BJ (cell line): ENCODE measurements around the gene MGAT4B. TPM values are rescaled to one million over a fixed set of nuclear protein-coding genes. Genes with fewer than 3 reads are reported as not detected.

Experiments
- CTCF ChIA-PET: fragments of 350-600 bp; formaldehyde crosslinking; extraction: SDS; loops from one replicate; lab custom pipeline; 2021; ENCODE audit warnings: antibody characterized with exemption, inconsistent platforms; lab: Yijun Ruan, JAX
- POLR2A ChIA-PET: fragments of 300-600 bp; sonication (Branson Sonifier 250); formaldehyde crosslinking; extraction: SDS; loops from one replicate; lab custom pipeline; 2021; ENCODE audit warnings: antibody characterized with exemption; lab: Charles Lee
- DNase-seq: peaks from one replicate; pipeline ENCODE4 v3.0.0-alpha.2; 2011; ENCODE audit warnings: low read depth
- H3K27me3 ChIP-seq: 2 replicates; pipeline ENCODE4 v1.6.0; 2011; ENCODE audit warnings: low read length; ENCODE audit not compliant: control insufficient read depth, insufficient read depth
- H3K36me3 ChIP-seq: 2 replicates; pipeline ENCODE4 v1.5.1; 2011; ENCODE audit warnings: low read length; ENCODE audit not compliant: control insufficient read depth, insufficient read depth
- H3K4me3 ChIP-seq: 2 replicates; pipeline ENCODE4 v1.5.1; 2011; ENCODE audit warnings: low read depth, mild to moderate bottlenecking, control low read depth, low read length
- CTCF ChIP-seq: IDR thresholded peaks from 2 replicates; pipeline ENCODE4 v1.5.1; 2011; ENCODE audit warnings: low read depth, mild to moderate bottlenecking, control low read depth, inconsistent platforms, low read length, moderate library complexity; ENCODE audit not compliant: insufficient read depth
- polyA plus RNA-seq: library from polyadenylated mRNA; depleted of rRNA; stranded (reverse); fragments of >200 nt; gene quantifications from 2 replicates; pipeline ENCODE4 v1.2.3, GENCODE V29; 2011

Gene MGAT4B
- polyA plus RNA-seq, 1 experiment: 131 TPM

GRCh38 chr5:179788193-179788854 lies 18.3 kb downstream of the MGAT4B start:
- DNase-seq: no peak
- no peak for TF ChIP-seq CTCF
- Histone ChIP-seq H3K27me3 (no peaks in the 10 kb centered on the region), H3K36me3 (no peaks in the 10 kb centered on the region), H3K4me3 (no peak overlapping the region)
- CTCF ChIA-PET: interaction anchor here (2.8 kb wide), 1 partner anchor 8 kb away, joined by 7 read pairs; no protein-coding TSS in a partner anchor
- POLR2A ChIA-PET: no interaction called here

- no peak for DNase-seq
- Histone ChIP-seq H3K4me3 (no peak overlapping the region), H3K27me3 (no peaks in the 10 kb centered on the region), H3K36me3 (no peaks in the 10 kb centered on the region)
- TF ChIP-seq CTCF: no peak
- ChIA-PET CTCF (interaction anchor here (2.8 kb wide), 1 partner anchor 9 kb away, joined by 7 read pairs; no protein-coding TSS in a partner anchor), POLR2A (no interaction called here)
These were observed 19.8 kb downstream of the MGAT4B start for GRCh38 chr5:179786861-179787260.

- no peak for TF ChIP-seq CTCF
- Histone ChIP-seq H3K27me3 (no peaks in the 10 kb centered on the region), H3K36me3 (peaks cover 3% of the 10 kb centered on the region), H3K4me3 (no peak overlapping the region)
- CTCF ChIA-PET: interaction anchor here (0.8 to 1.0 kb wide), 2 partner anchors 12 to 20 kb away, joined by 4 read pairs; no protein-coding TSS in a partner anchor
- DNase-seq: no peak
- POLR2A ChIA-PET: no interaction called here
These were observed 23.5 kb downstream of the MGAT4B start for GRCh38 chr5:179783128-179783527.

GRCh38 chr5:179781846-179782245 lies 24.8 kb downstream of the MGAT4B start:
- Histone ChIP-seq H3K27me3 (no peaks in the 10 kb centered on the region), H3K36me3 (peaks cover 5% of the 10 kb centered on the region), H3K4me3 (no peak overlapping the region)
- DNase-seq: no peak
- TF ChIP-seq CTCF: no peak
- ChIA-PET POLR2A (no interaction called here), CTCF (interaction anchor here (1.7 kb wide), 1 partner anchor 18 kb away, joined by 7 read pairs; no protein-coding TSS in a partner anchor)

- ChIA-PET CTCF (interaction anchor here (1.0 to 1.6 kb wide), 3 partner anchors 13 to 18 kb away, joined by 3 to 4 read pairs (median 3); no protein-coding TSS in a partner anchor), POLR2A (no interaction called here)
- DNase-seq: no peak
- no peak overlapping the region for H3K4me3 ChIP-seq
- no peak for TF ChIP-seq CTCF
- H3K27me3 ChIP-seq: no peaks in the 10 kb centered on the region
- H3K36me3 ChIP-seq: peaks cover 15% of the 10 kb centered on the region
These were observed 26.3 kb downstream of the MGAT4B start for GRCh38 chr5:179780362-179780761.
